MG63 (cell line): ENCODE data around the gene TTC12. TPM values are rescaled to one million over a fixed set of nuclear protein-coding genes. Genes with fewer than 3 reads are reported as not detected.
A peak's percentile ranks its signal among the peaks of the same experiment; 100 is the strongest.

ENCODE experiments used
- DNase-seq: peaks from one replicate; pipeline ENCODE4 v3.0.0-alpha.2; 2020
- H3K27me3 ChIP-seq: fragments of 250-450 bp; sonication (Bioruptor Pico); 2 replicates; pipeline ENCODE4 v1.5.1; 2020; ENCODE audit warnings: mild to moderate bottlenecking, moderate library complexity
- H3K36me3 ChIP-seq: fragments of 250-450 bp; sonication (Bioruptor Pico); 2 replicates; pipeline ENCODE4 v1.5.1; 2020; ENCODE audit warnings: mild to moderate bottlenecking, moderate library complexity
- H3K4me3 ChIP-seq: fragments of 250-450 bp; sonication (Bioruptor Pico); 2 replicates; pipeline ENCODE4 v1.5.1; 2020; ENCODE audit warnings: mild to moderate bottlenecking, moderate library complexity
- H3K9me3 ChIP-seq: fragments of 250-450 bp; sonication (Bioruptor Pico); 2 replicates; pipeline ENCODE4 v1.5.1; 2020; ENCODE audit warnings: mild to moderate bottlenecking, moderate library complexity
- total RNA-seq: library from RNA; depleted of rRNA; stranded (reverse); fragments of >200 nt; shearing (Covaris generic); gene quantifications from 2 replicates; pipeline ENCODE4 v1.2.3, GENCODE V29; 2014; ENCODE audit warnings: low replicate concordance

TTC12 gene
- total RNA-seq, 1 experiment from 2014 or later = 7.4 TPM

- H3K36me3 ChIP-seq = no peaks in the 10 kb centered on the region
- no peak for DNase-seq
- no peaks in the 10 kb centered on the region for H3K27me3 ChIP-seq
- no peak overlapping the region for H3K4me3 ChIP-seq
- no peaks in the 10 kb centered on the region for H3K9me3 ChIP-seq
Observed at GRCh38 chr11:113398669-113399430, 84.5 kb downstream of the TTC12 start.

DNA sequence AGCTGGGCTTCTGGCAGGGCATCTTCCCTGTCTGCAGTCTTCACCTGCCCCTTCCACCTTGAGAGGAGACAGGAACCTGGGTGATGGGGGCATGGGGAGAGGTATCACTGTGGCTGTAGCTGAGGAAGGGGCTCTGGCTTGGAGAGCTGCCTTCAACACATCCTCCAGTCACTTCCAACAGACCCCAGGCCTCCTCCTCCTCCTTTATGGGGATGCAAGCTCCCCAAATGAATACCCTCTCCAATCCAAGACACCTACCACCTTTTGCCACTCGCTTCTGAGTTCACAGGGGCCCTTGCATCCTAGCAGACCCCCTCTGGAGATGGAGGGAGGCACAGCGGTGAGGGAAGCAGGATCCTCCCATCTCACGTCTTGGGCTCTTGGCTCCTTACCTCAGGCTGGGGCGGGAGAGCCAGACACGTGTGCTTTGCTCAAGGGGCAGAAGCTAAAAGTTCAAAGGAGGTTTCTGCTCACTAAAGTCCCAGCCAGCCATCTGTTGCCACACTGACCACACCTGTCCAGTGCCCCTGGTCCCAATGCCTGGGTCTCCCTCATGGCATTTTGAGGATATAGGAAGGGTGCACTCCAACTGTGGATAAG, 86.3 kb downstream of the TTC12 start:
- Histone ChIP-seq H3K4me3 (no peak overlapping the region), H3K9me3 (no peaks in the 10 kb centered on the region), H3K36me3 (no peaks in the 10 kb centered on the region), H3K27me3 (no peaks in the 10 kb centered on the region)
- DNase-seq = no peak

DNA sequence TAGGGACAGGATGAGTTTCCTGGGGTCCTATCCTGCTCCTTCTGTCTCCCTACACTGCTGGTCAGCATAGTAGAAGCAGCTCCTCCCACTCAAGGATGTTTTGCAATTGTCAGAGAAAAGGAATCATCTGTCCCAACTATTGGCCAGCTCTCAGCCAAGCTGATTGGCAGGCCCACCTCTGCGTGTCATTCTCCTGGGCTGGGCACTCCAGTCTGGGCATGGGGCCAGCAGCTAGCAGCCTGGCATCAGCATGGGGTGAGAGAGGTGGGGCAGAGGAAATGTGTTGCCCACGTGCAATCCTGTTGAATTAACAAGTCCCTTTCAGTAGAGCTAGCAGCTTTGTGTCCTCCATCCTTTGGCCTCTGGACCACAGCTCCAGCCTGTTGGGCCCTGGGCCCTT, 87.3 kb downstream of the TTC12 start:
- no peak overlapping the region for H3K4me3 ChIP-seq
- peak; percentile 97 for DNase-seq
- no peaks in the 10 kb centered on the region for H3K36me3 ChIP-seq
- H3K9me3 ChIP-seq = no peaks in the 10 kb centered on the region
- H3K27me3 ChIP-seq = no peaks in the 10 kb centered on the region

- DNase-seq = no peak
- Histone ChIP-seq H3K36me3 (no peaks in the 10 kb centered on the region), H3K9me3 (no peaks in the 10 kb centered on the region), H3K4me3 (no peak overlapping the region), H3K27me3 (no peaks in the 10 kb centered on the region)
Observed at GRCh38 chr11:113404859-113405430, 90.6 kb downstream of the TTC12 start.

DNA sequence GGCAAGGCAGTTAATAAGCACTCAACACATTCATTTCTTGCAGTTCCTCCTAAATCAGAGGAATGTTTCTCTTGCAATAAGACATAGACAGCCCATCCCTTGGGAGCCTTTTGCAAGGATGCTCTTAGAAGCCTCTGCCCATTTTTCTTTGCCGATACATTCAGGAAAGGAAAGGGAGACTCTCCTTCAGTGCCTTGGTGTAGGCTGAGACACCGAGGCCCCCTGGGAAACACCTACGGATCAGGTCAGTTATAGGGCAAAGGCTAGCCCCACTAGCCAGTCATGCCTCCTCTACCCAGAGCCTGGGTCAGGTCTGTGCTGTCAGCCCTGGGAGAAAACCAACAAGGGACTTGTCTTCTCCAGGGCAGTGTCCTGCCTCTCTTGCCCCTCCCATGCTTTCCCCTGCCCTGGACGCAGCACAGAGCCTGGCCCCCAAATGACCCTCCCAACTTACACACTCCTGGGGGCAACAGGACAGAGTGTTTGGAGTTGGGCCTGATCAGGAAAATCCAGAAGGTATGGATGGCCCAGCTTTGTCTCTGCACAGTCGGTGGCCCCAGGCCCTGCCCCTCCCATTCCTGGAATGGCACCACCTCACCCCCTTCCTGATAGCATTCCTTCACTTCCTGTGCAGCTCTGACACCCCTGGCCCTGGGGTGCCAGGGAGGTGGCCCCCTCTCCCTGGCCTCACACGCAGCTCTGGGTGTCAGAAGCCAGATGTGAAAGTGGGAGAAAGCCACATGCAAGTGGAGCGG, 91.5 kb downstream of the TTC12 start:
- H3K4me3 ChIP-seq = no peak overlapping the region
- H3K9me3 ChIP-seq = no peaks in the 10 kb centered on the region
- no peaks in the 10 kb centered on the region for H3K36me3 ChIP-seq
- no peak for DNase-seq
- H3K27me3 ChIP-seq = no peaks in the 10 kb centered on the region

- DNase-seq = no peak
- H3K4me3 ChIP-seq = no peak overlapping the region
- H3K36me3 ChIP-seq = no peaks in the 10 kb centered on the region
- no peaks in the 10 kb centered on the region for H3K9me3 ChIP-seq
- no peaks in the 10 kb centered on the region for H3K27me3 ChIP-seq
Observed at GRCh38 chr11:113407163-113407562, 92.8 kb downstream of the TTC12 start.

- Histone ChIP-seq H3K36me3 (no peaks in the 10 kb centered on the region), H3K9me3 (no peaks in the 10 kb centered on the region), H3K4me3 (no peak overlapping the region), H3K27me3 (no peaks in the 10 kb centered on the region)
- no peak for DNase-seq
Observed at GRCh38 chr11:113408206-113408605, 93.8 kb downstream of the TTC12 start.

- Histone ChIP-seq H3K4me3 (no peak overlapping the region), H3K27me3 (no peaks in the 10 kb centered on the region), H3K9me3 (no peaks in the 10 kb centered on the region), H3K36me3 (no peaks in the 10 kb centered on the region)
- DNase-seq = no peak
Observed at GRCh38 chr11:113408887-113409286, 94.5 kb downstream of the TTC12 start.

- Histone ChIP-seq H3K4me3 (no peak overlapping the region), H3K36me3 (no peaks in the 10 kb centered on the region), H3K27me3 (no peaks in the 10 kb centered on the region), H3K9me3 (no peaks in the 10 kb centered on the region)
- DNase-seq = no peak
Observed at GRCh38 chr11:113409526-113409925, 95.1 kb downstream of the TTC12 start.

DNA sequence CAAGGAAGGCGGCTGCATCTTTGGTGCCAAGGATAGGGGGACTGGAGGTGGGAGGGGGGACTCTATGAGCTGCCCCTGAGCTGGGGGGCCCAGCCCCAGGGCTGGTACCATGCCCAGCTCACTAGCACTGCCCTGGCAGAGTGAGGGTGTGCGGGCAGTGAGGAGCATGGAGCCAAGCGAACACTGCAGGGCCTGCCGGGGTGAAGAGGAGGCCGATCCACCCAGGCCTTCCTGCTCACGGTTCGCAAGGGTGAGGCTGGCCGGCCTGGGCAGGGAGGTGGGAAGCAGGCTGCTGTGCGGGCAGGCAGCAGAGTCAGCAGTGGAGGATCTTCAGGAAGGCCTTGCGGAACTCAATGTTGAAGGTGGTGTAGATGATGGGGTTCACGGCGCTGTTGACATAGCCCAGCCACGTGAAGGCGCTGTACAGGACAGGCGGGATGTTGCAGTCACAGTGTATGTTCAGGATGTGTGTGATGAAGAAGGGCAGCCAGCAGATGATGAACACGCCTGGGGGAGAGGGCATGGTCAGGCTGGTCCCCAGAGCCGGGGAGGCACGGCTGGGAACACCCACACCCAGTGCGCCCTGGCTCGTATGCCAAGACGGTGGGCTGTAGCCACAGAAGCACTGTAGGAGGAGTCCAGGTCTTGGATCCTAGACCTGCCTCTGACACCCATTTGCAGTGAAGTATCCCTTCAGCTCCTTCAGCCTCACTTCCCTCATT, 96.2 kb downstream of the TTC12 start:
- Histone ChIP-seq H3K4me3 (no peak overlapping the region), H3K36me3 (no peaks in the 10 kb centered on the region), H3K27me3 (no peaks in the 10 kb centered on the region), H3K9me3 (no peaks in the 10 kb centered on the region)
- no peak for DNase-seq

DNA sequence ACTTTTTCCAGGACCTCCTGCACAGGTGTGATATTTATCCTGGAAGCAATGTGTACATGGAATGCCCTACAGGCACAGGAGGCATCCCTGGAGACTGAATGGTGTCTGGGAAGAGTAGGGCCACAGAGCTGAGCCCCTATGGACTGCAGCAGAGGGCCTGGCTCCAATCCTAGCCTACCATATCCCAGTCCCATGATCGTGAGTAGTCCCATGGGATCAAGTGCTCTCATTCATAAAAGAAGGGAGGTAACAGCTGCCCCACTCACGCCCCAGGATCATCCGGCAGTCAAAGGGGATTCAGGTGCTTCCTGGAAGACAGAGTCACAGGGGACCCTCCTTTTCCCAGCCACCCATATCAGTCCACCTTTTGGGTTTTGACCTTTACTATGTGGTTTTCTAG, 97.2 kb downstream of the TTC12 start:
- H3K9me3 ChIP-seq = no peaks in the 10 kb centered on the region
- no peak overlapping the region for H3K4me3 ChIP-seq
- DNase-seq = no peak
- no peaks in the 10 kb centered on the region for H3K36me3 ChIP-seq
- H3K27me3 ChIP-seq = no peaks in the 10 kb centered on the region

- no peak for DNase-seq
- Histone ChIP-seq H3K36me3 (no peaks in the 10 kb centered on the region), H3K27me3 (no peaks in the 10 kb centered on the region), H3K4me3 (no peak overlapping the region), H3K9me3 (no peaks in the 10 kb centered on the region)
Observed at GRCh38 chr11:113412675-113413074, 98.3 kb downstream of the TTC12 start.

DNA sequence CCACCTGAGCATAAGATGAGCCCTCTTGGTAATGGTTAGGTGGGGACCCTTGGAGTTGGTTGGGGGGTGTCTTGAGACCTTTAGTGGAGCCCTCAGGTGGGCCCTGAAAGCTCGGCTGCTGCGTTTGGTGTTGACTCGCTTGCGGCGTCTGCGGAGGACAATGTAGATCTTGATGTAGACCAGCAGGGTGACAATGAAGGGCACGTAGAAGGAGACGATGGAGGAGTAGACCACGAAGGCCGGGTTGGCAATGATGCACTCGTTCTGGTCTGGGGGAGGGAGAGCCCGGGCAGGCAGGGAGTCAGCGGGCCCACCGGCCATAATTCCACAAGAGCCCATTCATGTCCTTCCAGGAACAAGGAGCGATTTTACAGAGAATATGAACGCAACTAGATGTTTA, 101.0 kb downstream of the TTC12 start:
- Histone ChIP-seq H3K4me3 (no peak overlapping the region), H3K27me3 (no peaks in the 10 kb centered on the region), H3K36me3 (no peaks in the 10 kb centered on the region), H3K9me3 (no peaks in the 10 kb centered on the region)
- DNase-seq = no peak
